ENCODE measurements around the gene SLCO1B3.

Gene SLCO1B3

GRCh38 chr12:20917269-20917668, 106.8 kb downstream of the SLCO1B3 start:
- Histone ChIP-seq H3K23ac (ENCODE audit: low read length) (no peak overlapping the region), H3K4me3 (ENCODE audit: low read depth, low read length) (no peak overlapping the region), H3K9ac (ENCODE audit: low read length) (no peak overlapping the region), H3K14ac (ENCODE audit: low read length) (no peak overlapping the region), H3K9me3 (ENCODE audit: insufficient read depth, low read depth, low read length) (no peaks in the 10 kb centered on the region), H3K4me2 (ENCODE audit: low read length) (no peak overlapping the region), H3K27ac (ENCODE audit: low read depth, low read length) (no peak overlapping the region), H4K8ac (ENCODE audit: low read depth, low read length) (no peak overlapping the region), H3K27me3 (ENCODE audit: insufficient read depth, low read length) (no peaks in the 10 kb centered on the region), H3K36me3 (ENCODE audit: control insufficient read depth in 1 of 2, insufficient read depth in 2 of 2, low read length in 2 of 2) (no peaks in the 10 kb centered on the region), H3K4ac (ENCODE audit: low read depth, low read length) (no peak overlapping the region), H2AK5ac (ENCODE audit: low read length) (no peak overlapping the region), H3K18ac (ENCODE audit: low read length) (no peak overlapping the region), H3K4me1 (ENCODE audit: control insufficient read depth in 1 of 2, insufficient read depth in 2 of 2, low read length in 2 of 2) (no peaks in the 10 kb centered on the region), H2BK5ac (ENCODE audit: low read depth, low read length, poor library complexity) (no peak overlapping the region), H4K12ac (ENCODE audit: low read depth, low read length) (no peak overlapping the region), H4K91ac (ENCODE audit: low read depth, low read length) (no peak overlapping the region), H3K79me1 (ENCODE audit: low read length) (no peaks in the 10 kb centered on the region), H2BK12ac (ENCODE audit: low read length) (no peak overlapping the region), H3K79me2 (ENCODE audit: control insufficient read depth, insufficient read depth, low read length, poor library complexity) (no peaks in the 10 kb centered on the region), H2AFZ (ENCODE audit: insufficient read depth, low read length, poor library complexity) (no peak overlapping the region), H2BK120ac (ENCODE audit: insufficient read depth, low read length, poor library complexity) (no peak overlapping the region)
- no CpG with 5 or more reads among the region's 6 CpGs for WGBS (ENCODE audit: extremely low coverage, insufficient coverage, insufficient read length)
- DNase-seq, result peak in 1 of 2 donors; percentile 27

DNA sequence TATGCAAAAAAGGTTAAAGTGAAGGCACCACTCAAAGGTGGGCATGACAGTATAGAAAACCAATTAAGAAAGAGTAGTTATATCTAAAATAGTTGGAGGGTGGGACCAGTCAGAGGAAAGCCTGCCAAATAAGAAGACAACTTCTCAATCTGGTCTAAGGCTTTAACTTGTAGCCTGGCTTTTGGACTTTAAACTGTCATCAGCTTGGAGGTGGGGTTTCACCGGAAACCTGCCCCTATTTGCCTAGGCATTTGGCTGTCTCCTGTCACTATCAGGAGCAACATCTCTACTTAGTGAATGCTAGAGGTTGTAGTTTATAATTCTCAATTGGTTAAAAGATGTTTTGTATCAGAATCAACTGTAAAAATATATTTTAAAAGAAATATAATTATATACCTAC, 107.3 kb downstream of the SLCO1B3 start:
- WGBS (ENCODE audit: extremely low coverage, insufficient coverage, insufficient read length), result no CpG with 5 or more reads among the region's 1 CpG
- no peak overlapping the region for H3K27ac ChIP-seq (ENCODE audit: low read depth, low read length)
- no peaks in the 10 kb centered on the region for H3K79me2 ChIP-seq (ENCODE audit: control insufficient read depth, insufficient read depth, low read length, poor library complexity)
- H3K4me3 ChIP-seq (ENCODE audit: low read depth, low read length), result no peak overlapping the region
- H4K8ac ChIP-seq (ENCODE audit: low read depth, low read length), result no peak overlapping the region
- DNase-seq, result no peak
- no peak overlapping the region for H3K9ac ChIP-seq (ENCODE audit: low read length)
- H3K4me1 ChIP-seq (ENCODE audit: control insufficient read depth in 1 of 2, insufficient read depth in 2 of 2, low read length in 2 of 2), result no peaks in the 10 kb centered on the region
- no peak overlapping the region for H2BK12ac ChIP-seq (ENCODE audit: low read length)
- H3K23ac ChIP-seq (ENCODE audit: low read length), result no peak overlapping the region
- H3K14ac ChIP-seq (ENCODE audit: low read length), result no peak overlapping the region
- no peak overlapping the region for H2AFZ ChIP-seq (ENCODE audit: insufficient read depth, low read length, poor library complexity)
- no peak overlapping the region for H2BK5ac ChIP-seq (ENCODE audit: low read depth, low read length, poor library complexity)
- no peak overlapping the region for H4K12ac ChIP-seq (ENCODE audit: low read depth, low read length)
- no peaks in the 10 kb centered on the region for H3K36me3 ChIP-seq (ENCODE audit: control insufficient read depth in 1 of 2, insufficient read depth in 2 of 2, low read length in 2 of 2)
- H4K91ac ChIP-seq (ENCODE audit: low read depth, low read length), result no peak overlapping the region
- no peak overlapping the region for H2AK5ac ChIP-seq (ENCODE audit: low read length)
- H2BK120ac ChIP-seq (ENCODE audit: insufficient read depth, low read length, poor library complexity), result no peak overlapping the region
- no peak overlapping the region for H3K4me2 ChIP-seq (ENCODE audit: low read length)
- H3K18ac ChIP-seq (ENCODE audit: low read length), result no peak overlapping the region
- H3K9me3 ChIP-seq (ENCODE audit: insufficient read depth, low read depth, low read length), result no peaks in the 10 kb centered on the region
- H3K4ac ChIP-seq (ENCODE audit: low read depth, low read length), result no peak overlapping the region
- H3K27me3 ChIP-seq (ENCODE audit: insufficient read depth, low read length), result no peaks in the 10 kb centered on the region
- H3K79me1 ChIP-seq (ENCODE audit: low read length), result no peaks in the 10 kb centered on the region

DNA sequence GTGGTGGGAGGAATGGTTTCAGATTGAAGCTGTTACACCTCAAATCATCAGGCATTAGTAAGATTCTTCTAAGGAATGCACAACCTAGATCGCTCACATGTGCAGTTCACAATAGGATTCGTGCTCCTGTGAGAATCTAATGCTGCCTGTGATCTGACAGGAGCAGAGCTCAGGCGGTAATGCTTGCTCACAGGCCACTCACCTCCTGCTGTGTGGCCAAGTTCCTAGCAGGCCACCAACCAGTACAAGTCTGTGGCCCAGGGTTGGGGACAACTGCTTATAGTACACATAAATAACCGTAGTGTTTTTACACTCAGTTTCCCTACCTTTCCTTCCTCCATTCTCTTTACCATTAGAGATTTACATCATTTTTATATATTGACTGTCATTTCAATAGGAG, 121.4 kb downstream of the SLCO1B3 start:
- Histone ChIP-seq H3K4ac (ENCODE audit: low read depth, low read length) (no peak overlapping the region), H4K12ac (ENCODE audit: low read depth, low read length) (no peak overlapping the region), H4K91ac (ENCODE audit: low read depth, low read length) (no peak overlapping the region), H3K4me1 (ENCODE audit: control insufficient read depth in 1 of 2, insufficient read depth in 2 of 2, low read length in 2 of 2) (no peaks in the 10 kb centered on the region), H2BK12ac (ENCODE audit: low read length) (no peak overlapping the region), H2AFZ (ENCODE audit: insufficient read depth, low read length, poor library complexity) (no peak overlapping the region), H3K4me2 (ENCODE audit: low read length) (no peak overlapping the region), H3K23ac (ENCODE audit: low read length) (no peak overlapping the region), H4K8ac (ENCODE audit: low read depth, low read length) (no peak overlapping the region), H3K4me3 (ENCODE audit: low read depth, low read length) (no peak overlapping the region), H3K27me3 (ENCODE audit: insufficient read depth, low read length) (no peaks in the 10 kb centered on the region), H3K79me2 (ENCODE audit: control insufficient read depth, insufficient read depth, low read length, poor library complexity) (no peaks in the 10 kb centered on the region), H3K14ac (ENCODE audit: low read length) (no peak overlapping the region), H2AK5ac (ENCODE audit: low read length) (no peak overlapping the region), H3K36me3 (ENCODE audit: control insufficient read depth in 1 of 2, insufficient read depth in 2 of 2, low read length in 2 of 2) (no peaks in the 10 kb centered on the region), H3K79me1 (ENCODE audit: low read length) (no peaks in the 10 kb centered on the region), H3K9ac (ENCODE audit: low read length) (no peak overlapping the region), H3K18ac (ENCODE audit: low read length) (no peak overlapping the region), H2BK120ac (ENCODE audit: insufficient read depth, low read length, poor library complexity) (no peak overlapping the region), H3K9me3 (ENCODE audit: insufficient read depth, low read depth, low read length) (no peaks in the 10 kb centered on the region), H3K27ac (ENCODE audit: low read depth, low read length) (no peak overlapping the region), H2BK5ac (ENCODE audit: low read depth, low read length, poor library complexity) (no peak overlapping the region)
- DNase-seq, result no peak
- no CpG with 5 or more reads among the region's 4 CpGs for WGBS (ENCODE audit: extremely low coverage, insufficient coverage, insufficient read length)

- Histone ChIP-seq H2BK5ac (ENCODE audit: low read depth, low read length, poor library complexity) (no peak overlapping the region), H3K79me1 (ENCODE audit: low read length) (no peaks in the 10 kb centered on the region), H3K4me3 (ENCODE audit: low read depth, low read length) (no peak overlapping the region), H3K18ac (ENCODE audit: low read length) (no peak overlapping the region), H3K4me1 (ENCODE audit: control insufficient read depth in 1 of 2, insufficient read depth in 2 of 2, low read length in 2 of 2) (no peaks in the 10 kb centered on the region), H3K9me3 (ENCODE audit: insufficient read depth, low read depth, low read length) (no peaks in the 10 kb centered on the region), H4K8ac (ENCODE audit: low read depth, low read length) (no peak overlapping the region), H2AK5ac (ENCODE audit: low read length) (no peak overlapping the region), H4K91ac (ENCODE audit: low read depth, low read length) (no peak overlapping the region), H3K79me2 (ENCODE audit: control insufficient read depth, insufficient read depth, low read length, poor library complexity) (no peaks in the 10 kb centered on the region), H3K36me3 (ENCODE audit: control insufficient read depth in 1 of 2, insufficient read depth in 2 of 2, low read length in 2 of 2) (no peaks in the 10 kb centered on the region), H2BK120ac (ENCODE audit: insufficient read depth, low read length, poor library complexity) (no peak overlapping the region), H2BK12ac (ENCODE audit: low read length) (no peak overlapping the region), H3K27me3 (ENCODE audit: insufficient read depth, low read length) (no peaks in the 10 kb centered on the region), H3K9ac (ENCODE audit: low read length) (no peak overlapping the region), H3K14ac (ENCODE audit: low read length) (no peak overlapping the region), H4K12ac (ENCODE audit: low read depth, low read length) (no peak overlapping the region), H3K23ac (ENCODE audit: low read length) (no peak overlapping the region), H3K4me2 (ENCODE audit: low read length) (no peak overlapping the region), H3K4ac (ENCODE audit: low read depth, low read length) (no peak overlapping the region), H2AFZ (ENCODE audit: insufficient read depth, low read length, poor library complexity) (no peak overlapping the region), H3K27ac (ENCODE audit: low read depth, low read length) (no peak overlapping the region)
- peak; percentile 12 to 51 for DNase-seq
- WGBS (ENCODE audit: extremely low coverage, insufficient coverage, insufficient read length), result no CpG with 5 or more reads among the region's 5 CpGs
Measured at GRCh38 chr12:20946732-20947131, 136.2 kb downstream of the SLCO1B3 start.
